Stimulated activated naive CD8-positive, alpha-beta T cell treated with anti-CD3 and anti-CD28 coated beads, Interleukin-15, amount 100 ng/mL, for 72 hours (primary cell): ENCODE measurements around the gene STOX2.
A peak's percentile ranks its signal among the peaks of the same experiment; 100 is the strongest.

Experiments
- ATAC-seq: fragments of 150-1000 bp; cut with Tn5 transposase; 2 replicates; pipeline ENCODE4 v1.10.0; 2021; ENCODE audit warnings: mild to moderate bottlenecking, moderate library complexity
- DNase-seq, 2 donors: peaks; one replicate each; pipeline ENCODE4 v3.0.0; 2021 to 2022
- H3K27ac Mint-ChIP-seq, 2 donors: one replicate each; pipeline ENCODE4 v1.8.0; 2022; ENCODE audit warnings: mild to moderate bottlenecking in 2 of 2, mixed read lengths in 2 of 2, moderate library complexity in 2 of 2
- H3K27me3 Mint-ChIP-seq: one replicate; pipeline ENCODE4 v1.8.0; 2022; ENCODE audit warnings: mixed read lengths
- H3K4me1 Mint-ChIP-seq: one replicate; pipeline ENCODE4 v1.8.0; 2022; ENCODE audit warnings: mild to moderate bottlenecking, mixed read lengths
- H3K4me3 Mint-ChIP-seq, 2 donors: one replicate each; pipeline ENCODE4 v1.8.0; 2022; ENCODE audit warnings: mild to moderate bottlenecking in 2 of 2, mixed read lengths in 2 of 2, moderate library complexity in 1 of 2
- H3K9me3 Mint-ChIP-seq, 2 donors: one replicate each; pipeline ENCODE4 v1.8.0; 2022; ENCODE audit warnings: mixed read lengths in 2 of 2

Gene STOX2

DNA sequence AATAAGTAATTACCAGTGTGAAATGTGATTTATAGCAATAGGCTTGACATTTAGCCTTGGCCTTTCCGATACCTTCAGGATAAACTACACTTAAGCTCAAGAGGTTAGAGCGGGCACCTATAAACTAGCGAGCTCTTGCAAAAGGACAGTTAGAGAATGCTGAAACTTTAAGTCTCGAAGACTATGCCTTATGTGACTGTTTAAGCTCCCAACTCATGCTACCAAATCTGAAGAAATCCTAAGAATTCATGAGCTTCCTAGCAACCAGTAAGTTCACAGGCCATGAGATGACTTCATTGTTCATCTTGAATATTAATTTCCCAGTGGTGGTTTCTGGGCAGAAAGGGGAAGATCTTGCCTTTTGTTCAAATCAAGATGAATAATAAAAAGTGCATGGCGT, 4.7 kb downstream of the STOX2 start:
- DNase-seq = no peak
- Mint-ChIP-seq H3K4me1 (peaks cover 16% of the 10 kb centered on the region), H3K9me3 (no peaks in the 10 kb centered on the region), H3K27ac (no peak overlapping the region), H3K27me3 (peaks cover 54% of the 10 kb centered on the region), H3K4me3 (no peak overlapping the region)
- no peak for ATAC-seq

DNA sequence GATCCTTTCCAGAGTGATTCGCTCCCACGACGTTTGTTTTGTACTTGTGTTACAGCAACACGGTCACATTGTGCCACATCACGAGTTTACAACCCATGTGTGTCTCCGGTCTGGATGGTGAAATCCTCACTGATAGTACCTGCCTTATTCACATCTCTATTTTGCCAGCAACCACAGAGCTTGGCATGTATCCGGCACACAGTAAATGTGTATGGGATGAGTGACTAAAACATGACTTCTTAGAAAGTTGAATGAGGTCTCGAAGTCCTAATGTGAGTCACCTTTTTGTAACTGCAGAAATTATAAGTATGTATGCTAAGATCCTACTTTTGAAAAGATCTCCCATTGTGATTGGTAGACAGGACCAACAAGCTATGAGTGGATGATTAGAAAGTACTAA, 7.5 kb downstream of the STOX2 start:
- no peak overlapping the region for H3K4me3 Mint-ChIP-seq
- DNase-seq (no peak), ATAC-seq (no peak)
- no peaks in the 10 kb centered on the region for H3K9me3 Mint-ChIP-seq
- H3K27me3 Mint-ChIP-seq = peaks cover 26% of the 10 kb centered on the region
- H3K27ac Mint-ChIP-seq = no peak overlapping the region
- H3K4me1 Mint-ChIP-seq = no peaks in the 10 kb centered on the region

DNA sequence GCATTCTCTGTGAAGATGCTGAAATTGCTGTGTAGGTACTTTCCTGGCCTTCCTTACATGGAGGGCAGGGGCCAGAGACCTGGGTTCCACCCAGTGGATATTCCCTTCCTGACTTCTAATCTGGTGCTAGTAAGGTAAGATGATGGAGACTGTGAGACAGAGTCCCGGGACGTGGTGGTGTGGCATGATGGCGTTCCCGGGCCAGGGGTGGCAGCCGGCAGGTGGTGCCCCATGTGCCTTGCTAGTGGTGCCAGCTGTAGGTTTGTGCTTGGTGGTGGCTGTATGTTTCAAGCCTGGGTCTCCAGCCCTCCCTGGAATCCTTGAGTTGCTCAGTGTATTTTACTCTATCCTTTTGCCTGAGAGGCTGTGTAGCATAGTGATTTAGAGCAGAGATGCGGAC, 10.9 kb downstream of the STOX2 start:
- Mint-ChIP-seq H3K9me3 (no peaks in the 10 kb centered on the region), H3K27me3 (no peaks in the 10 kb centered on the region), H3K27ac (no peak overlapping the region), H3K4me3 (no peak overlapping the region), H3K4me1 (no peaks in the 10 kb centered on the region)
- no peak for ATAC-seq
- no peak for DNase-seq

DNA sequence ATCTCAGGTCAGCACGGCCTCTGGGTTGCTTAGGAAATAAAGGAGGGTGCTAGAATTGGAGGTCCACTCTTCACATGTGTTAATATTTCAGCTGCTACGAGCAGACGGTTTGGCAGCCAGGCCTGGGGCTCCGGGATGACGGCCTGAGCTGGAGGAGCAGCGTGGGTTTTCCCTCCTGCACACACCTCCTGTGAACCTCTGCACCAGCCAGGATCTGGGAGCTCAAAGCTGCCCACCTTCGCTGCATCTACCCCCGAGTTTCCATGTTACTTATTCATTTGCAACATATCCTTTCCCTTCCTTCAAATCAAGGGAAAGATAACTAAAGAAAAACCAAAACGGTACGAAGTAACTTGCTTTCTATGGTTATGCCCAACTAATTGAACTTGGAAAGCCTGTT, 13.6 kb downstream of the STOX2 start:
- Mint-ChIP-seq H3K27me3 (no peaks in the 10 kb centered on the region), H3K9me3 (no peaks in the 10 kb centered on the region), H3K27ac (no peak overlapping the region), H3K4me1 (no peaks in the 10 kb centered on the region), H3K4me3 (no peak overlapping the region)
- ATAC-seq (no peak), DNase-seq (no peak)

DNA sequence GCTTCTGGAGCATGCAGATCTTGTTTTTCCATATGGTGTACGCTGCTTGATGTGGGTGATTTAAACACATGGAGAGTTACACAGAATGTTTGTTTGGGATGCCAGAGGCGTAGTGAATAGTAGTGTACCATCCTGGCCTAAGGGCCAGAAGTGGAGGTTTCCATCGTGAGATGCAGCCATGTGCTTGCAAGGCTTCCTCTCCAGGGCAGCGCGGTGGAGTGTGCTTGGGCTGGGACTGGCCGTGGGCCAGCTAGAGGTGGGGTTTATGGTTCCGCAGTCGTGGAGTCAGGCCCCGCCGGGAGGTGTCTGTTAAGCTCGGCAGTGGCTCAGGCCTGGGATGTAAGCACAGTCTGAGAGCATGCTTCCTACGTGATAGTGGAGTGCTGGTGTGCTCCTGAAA, 14.0 kb downstream of the STOX2 start:
- DNase-seq = no peak
- ATAC-seq = no peak
- no peaks in the 10 kb centered on the region for H3K9me3 Mint-ChIP-seq
- no peak overlapping the region for H3K27ac Mint-ChIP-seq
- no peak overlapping the region for H3K4me3 Mint-ChIP-seq
- no peaks in the 10 kb centered on the region for H3K4me1 Mint-ChIP-seq
- no peaks in the 10 kb centered on the region for H3K27me3 Mint-ChIP-seq

DNA sequence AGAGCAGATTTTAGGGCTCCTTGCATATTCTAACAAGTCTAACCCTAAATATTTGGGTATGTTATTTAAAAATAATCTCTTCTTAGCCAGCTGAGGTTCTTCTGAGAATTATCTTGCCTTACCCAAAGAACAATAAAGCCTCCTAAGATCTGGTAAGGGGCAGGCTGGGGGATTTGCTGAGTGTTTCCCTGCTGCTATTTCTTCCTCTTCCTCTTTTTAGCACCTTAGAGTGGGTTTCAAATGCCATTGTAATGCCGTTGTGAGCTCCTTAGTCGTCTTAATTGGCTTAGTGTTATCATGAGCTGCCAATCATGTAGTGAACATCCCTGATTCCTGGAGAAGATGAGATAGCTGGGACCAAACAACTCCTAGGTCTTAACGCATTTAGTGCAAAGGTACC, 15.4 kb downstream of the STOX2 start:
- ATAC-seq (no peak), DNase-seq (no peak)
- no peak overlapping the region for H3K27ac Mint-ChIP-seq
- H3K4me3 Mint-ChIP-seq = no peak overlapping the region
- no peaks in the 10 kb centered on the region for H3K4me1 Mint-ChIP-seq
- H3K9me3 Mint-ChIP-seq = no peaks in the 10 kb centered on the region
- H3K27me3 Mint-ChIP-seq = no peaks in the 10 kb centered on the region

DNA sequence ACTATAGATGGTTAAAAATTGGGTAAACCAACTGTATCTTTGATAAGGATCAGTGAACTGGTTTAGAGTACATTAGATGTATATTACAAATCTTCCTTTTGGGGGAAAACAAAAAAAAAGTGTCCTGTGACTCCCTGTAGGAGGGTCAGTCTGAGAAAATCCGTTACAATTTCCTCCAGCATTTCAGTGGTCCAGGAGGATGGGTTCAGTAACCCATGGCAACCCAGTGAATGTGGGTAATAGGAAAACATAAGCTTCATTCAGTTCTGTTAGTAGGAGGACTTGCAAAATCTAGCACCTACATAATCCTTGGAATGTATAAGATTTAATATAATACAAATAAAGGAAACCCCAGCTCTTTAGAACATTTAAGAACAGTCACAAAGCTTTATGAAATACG, 16.2 kb downstream of the STOX2 start:
- no peak overlapping the region for H3K27ac Mint-ChIP-seq
- DNase-seq = no peak
- no peaks in the 10 kb centered on the region for H3K27me3 Mint-ChIP-seq
- ATAC-seq = no peak
- H3K4me1 Mint-ChIP-seq = no peaks in the 10 kb centered on the region
- H3K4me3 Mint-ChIP-seq = no peak overlapping the region
- H3K9me3 Mint-ChIP-seq = no peaks in the 10 kb centered on the region

DNA sequence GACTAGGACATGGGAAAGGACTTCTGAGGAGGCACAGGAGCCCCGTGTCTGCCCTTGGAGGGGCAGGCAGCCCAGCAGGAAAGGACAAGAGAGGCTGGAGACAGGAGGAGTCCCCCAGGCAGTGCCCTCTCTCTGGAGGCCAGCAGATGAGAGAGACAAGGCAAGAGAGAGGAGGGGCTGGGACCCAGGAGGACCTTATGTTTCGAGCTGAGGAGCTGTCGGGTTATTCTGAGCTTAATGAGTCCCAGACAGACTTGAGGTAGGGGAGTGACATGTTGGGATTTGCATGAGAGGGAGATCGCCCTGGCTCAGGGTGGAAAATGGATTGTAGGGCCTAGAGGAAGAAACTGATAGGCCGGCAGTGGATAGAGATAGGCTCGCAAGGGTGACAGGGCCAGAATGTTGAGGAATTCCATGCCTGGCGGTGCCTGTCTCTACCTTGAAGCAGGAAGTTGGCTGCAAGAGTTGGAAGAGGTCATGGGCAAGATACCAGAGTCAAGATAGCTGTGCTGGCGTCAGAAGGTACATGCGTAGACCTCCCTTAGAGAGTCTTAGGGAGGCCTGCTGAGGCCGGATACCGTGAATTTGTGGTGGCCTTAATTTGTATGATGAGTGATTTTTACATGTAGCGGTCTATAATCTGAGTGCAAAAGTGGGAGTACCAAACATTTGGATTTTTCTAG, 19.4 kb downstream of the STOX2 start:
- H3K27me3 Mint-ChIP-seq = no peaks in the 10 kb centered on the region
- H3K4me3 Mint-ChIP-seq = no peak overlapping the region
- no peaks in the 10 kb centered on the region for H3K4me1 Mint-ChIP-seq
- H3K9me3 Mint-ChIP-seq = no peaks in the 10 kb centered on the region
- DNase-seq (no peak), ATAC-seq (no peak)
- no peak overlapping the region for H3K27ac Mint-ChIP-seq

DNA sequence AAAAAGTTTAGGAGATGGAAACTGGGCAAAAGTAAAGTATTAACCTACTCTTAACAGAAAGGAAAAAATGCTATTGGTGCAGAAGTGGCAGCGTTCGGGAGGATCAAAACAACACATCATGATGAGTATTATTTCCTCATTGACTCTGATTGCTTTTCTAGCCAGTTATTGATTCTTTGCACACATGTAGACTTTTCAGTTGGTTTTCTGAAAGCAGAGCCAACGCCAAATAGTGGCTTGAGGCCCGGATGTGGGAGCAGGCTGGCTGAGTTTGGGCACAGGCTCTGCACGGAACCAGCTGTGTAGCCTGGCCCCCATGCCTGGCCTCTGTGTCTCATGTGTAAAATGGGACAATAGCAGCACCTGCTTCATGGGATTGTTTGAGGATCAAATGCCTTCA, 21.8 kb downstream of the STOX2 start:
- DNase-seq (no peak), ATAC-seq (no peak)
- Mint-ChIP-seq H3K4me1 (no peaks in the 10 kb centered on the region), H3K4me3 (no peak overlapping the region), H3K9me3 (no peaks in the 10 kb centered on the region), H3K27me3 (no peaks in the 10 kb centered on the region), H3K27ac (no peak overlapping the region)

DNA sequence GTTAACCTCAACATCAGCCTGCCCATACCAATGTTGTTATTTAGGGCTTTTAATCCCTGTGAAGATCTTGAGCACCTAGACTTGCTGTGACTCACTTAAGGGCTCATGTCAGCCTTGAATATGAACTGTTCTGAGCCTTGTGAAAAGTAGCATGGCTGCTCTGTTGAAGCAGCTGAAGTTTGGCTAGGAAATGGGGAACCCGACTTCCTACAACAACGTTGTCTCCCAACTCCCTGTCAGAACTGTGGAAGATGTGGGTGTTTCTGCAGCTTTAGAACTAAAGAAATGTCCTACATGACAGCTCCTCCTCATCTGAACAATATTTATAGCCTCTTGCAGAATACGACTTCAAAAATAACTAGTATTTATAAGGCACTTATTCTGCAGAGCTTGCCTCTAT, 27.5 kb downstream of the STOX2 start:
- DNase-seq (no peak), ATAC-seq (no peak)
- no peak overlapping the region for H3K4me3 Mint-ChIP-seq
- no peaks in the 10 kb centered on the region for H3K4me1 Mint-ChIP-seq
- H3K27me3 Mint-ChIP-seq = no peaks in the 10 kb centered on the region
- no peak overlapping the region for H3K27ac Mint-ChIP-seq
- H3K9me3 Mint-ChIP-seq = no peaks in the 10 kb centered on the region

DNA sequence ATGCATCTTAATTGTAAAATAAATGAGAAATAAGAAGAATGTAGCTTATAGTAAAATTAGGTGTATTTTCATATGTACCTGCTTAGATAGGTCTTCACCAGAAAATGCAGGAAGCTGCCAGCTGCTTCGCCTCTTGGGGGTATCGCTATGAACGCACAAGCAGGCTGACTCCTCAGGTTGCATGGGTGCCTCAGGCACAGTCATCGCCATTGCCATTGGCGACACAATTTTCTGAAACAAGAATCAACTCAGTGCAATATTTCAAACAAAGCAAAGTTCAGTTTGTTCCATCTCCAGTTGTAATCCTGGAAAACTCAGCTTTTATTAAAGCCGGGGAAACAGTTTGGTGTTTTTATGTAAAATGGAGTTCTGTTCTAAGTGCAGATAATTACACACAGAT, 29.7 kb downstream of the STOX2 start:
- DNase-seq (no peak), ATAC-seq (no peak)
- no peak overlapping the region for H3K27ac Mint-ChIP-seq
- no peaks in the 10 kb centered on the region for H3K9me3 Mint-ChIP-seq
- no peaks in the 10 kb centered on the region for H3K4me1 Mint-ChIP-seq
- no peak overlapping the region for H3K4me3 Mint-ChIP-seq
- no peaks in the 10 kb centered on the region for H3K27me3 Mint-ChIP-seq

DNA sequence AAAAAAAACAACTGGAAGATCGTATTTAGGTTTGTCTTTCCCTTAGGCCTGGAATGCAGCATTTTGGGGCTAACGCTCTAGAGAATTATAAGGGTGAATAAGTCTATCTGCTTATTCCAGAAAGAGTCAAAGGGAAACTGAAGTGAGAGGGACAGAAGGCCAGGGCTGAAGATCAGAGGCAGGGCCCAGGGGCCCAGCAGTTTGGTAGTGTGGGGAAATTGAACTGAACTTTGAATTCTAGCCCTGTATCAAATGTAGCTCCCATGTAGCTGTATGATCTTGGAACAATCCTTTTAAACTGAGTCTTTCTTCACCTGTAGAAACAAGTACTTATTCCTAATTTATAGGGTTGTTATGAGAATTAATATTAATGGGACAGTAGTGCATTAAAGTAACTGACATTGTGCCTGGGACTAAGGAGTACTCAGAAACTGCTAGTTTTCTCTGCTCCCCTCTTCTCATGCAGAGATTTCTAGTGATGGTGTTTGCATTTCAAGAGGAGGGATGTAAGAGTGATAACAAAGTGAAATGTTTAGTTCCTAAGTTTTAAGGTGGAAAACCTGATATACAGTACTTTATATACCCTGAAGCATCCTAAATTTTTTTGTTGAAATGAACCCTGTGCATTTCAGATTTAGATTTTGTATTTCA, 30.4 kb downstream of the STOX2 start:
- H3K27me3 Mint-ChIP-seq = no peaks in the 10 kb centered on the region
- no peaks in the 10 kb centered on the region for H3K4me1 Mint-ChIP-seq
- peak overlapping the region in 1 of 2 donors; percentile 16 for H3K27ac Mint-ChIP-seq
- DNase-seq (no peak), ATAC-seq (no peak)
- no peaks in the 10 kb centered on the region for H3K9me3 Mint-ChIP-seq
- H3K4me3 Mint-ChIP-seq = no peak overlapping the region

DNA sequence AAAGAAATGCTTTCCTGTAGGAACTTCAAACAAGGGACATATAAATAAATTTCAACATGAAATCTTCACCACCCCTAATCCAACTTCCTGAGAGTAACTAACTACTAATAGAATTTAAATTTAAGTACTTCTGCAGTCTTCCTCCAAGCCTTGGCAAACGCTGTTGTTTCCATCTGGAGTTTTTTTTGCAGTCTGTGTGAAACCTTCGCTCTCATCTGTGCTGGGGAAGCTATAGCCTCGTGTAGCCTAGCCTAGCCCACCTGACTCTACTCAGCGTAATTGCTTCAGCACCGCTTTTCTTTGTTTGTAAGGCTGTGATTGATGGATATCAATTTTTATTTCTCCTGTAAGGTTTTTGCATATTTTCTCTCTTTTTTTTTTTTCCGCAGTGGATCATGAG, 30.9 kb downstream of the STOX2 start:
- H3K27ac Mint-ChIP-seq = no peak overlapping the region
- no peaks in the 10 kb centered on the region for H3K9me3 Mint-ChIP-seq
- no peaks in the 10 kb centered on the region for H3K27me3 Mint-ChIP-seq
- H3K4me3 Mint-ChIP-seq = no peak overlapping the region
- H3K4me1 Mint-ChIP-seq = no peaks in the 10 kb centered on the region
- DNase-seq = no peak
- no peak for ATAC-seq

DNA sequence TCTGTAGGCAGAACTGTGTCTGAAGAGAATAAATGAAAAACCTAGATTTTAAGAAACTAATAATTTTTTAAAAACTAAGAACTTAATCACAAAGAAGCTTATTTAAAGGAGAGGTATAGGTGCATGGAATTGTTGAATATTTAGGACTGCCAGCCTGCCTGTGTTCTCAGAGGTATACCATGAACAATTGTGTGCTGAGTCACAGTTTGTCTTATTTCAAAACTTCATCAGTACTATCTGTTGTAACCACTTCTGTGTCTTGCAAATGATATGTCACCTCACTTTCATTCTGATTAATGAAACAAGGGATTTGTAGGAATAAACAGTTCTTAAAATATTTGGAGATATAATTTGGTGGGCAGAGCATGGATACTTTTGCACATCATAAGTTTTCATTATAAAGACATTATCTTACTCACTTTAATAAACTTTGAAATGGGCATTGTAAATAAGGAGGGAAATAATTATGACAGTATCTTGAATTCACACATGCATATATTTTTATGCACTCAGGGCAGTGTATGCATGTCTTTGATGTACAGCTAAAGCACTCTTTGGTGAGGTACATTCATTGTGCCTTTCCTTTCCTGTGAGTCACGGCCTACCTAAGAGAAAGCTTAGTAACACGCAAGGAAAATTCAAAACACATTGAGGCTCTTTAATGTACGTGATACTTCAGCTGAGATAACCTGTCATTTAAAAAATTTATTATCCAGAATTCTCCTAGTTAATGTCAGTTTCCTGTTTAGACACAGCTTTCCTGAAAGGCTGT, 31.7 kb downstream of the STOX2 start:
- Mint-ChIP-seq H3K4me3 (no peak overlapping the region), H3K4me1 (no peaks in the 10 kb centered on the region), H3K9me3 (no peaks in the 10 kb centered on the region), H3K27ac (no peak overlapping the region), H3K27me3 (no peaks in the 10 kb centered on the region)
- no peak for ATAC-seq
- DNase-seq = no peak

DNA sequence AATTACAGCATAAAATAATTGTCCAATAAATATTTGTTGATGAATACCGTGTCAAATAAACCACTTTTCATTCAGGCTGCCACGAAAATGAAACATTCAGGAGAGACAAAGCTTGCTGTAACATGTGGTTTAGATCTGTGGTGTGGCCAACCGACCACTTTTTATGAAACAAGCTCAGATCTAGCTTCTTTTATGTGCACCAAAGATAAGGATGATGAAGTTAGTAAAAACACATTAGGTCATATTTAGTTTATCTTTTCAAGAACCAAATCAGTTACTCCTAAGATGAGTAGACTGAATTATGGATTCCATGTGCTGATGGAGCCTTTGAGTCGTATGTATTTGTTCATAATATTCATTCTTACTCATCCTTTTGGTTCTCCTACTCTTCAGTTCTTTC, 35.8 kb downstream of the STOX2 start:
- ATAC-seq (no peak), DNase-seq (no peak)
- Mint-ChIP-seq H3K27me3 (peaks cover 9% of the 10 kb centered on the region), H3K9me3 (no peaks in the 10 kb centered on the region), H3K4me3 (no peak overlapping the region), H3K4me1 (no peaks in the 10 kb centered on the region), H3K27ac (no peak overlapping the region)

DNA sequence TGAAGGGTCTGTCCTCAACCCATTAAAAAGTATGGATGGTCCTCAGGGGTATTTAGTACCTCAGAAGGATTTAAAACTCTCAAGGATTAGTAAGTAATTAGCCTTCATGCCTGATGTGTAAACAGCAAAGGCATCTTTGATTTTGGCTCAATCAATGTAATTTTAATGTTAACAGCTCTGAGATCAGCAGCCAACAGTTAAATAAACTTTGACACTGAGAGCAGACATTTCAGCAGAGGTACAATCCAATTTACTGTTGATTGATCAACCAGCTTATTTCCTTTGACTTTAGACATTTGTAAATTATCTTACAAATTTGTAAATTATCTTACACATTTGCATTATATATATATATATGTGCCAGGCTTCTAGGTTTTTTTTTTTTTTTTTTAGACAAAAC, 36.9 kb downstream of the STOX2 start:
- ATAC-seq (no peak), DNase-seq (no peak)
- H3K27ac Mint-ChIP-seq = no peak overlapping the region
- peaks cover 9% of the 10 kb centered on the region for H3K27me3 Mint-ChIP-seq
- H3K9me3 Mint-ChIP-seq = no peaks in the 10 kb centered on the region
- H3K4me3 Mint-ChIP-seq = no peak overlapping the region
- H3K4me1 Mint-ChIP-seq = no peaks in the 10 kb centered on the region
